Measurements from ENCODE around the gene ABCB4.

ABCB4 gene

GRCh38 chr7:87475359-87476178 is at the start of gene ABCB4:
Gene ABCB4, minus strand, starts transcription at chr7:87475680. Its CDS starts 215 bp downstream, at chr7:87475465.
- no peak for DNase-seq (ENCODE audit: low read depth, low spot score)

DNA sequence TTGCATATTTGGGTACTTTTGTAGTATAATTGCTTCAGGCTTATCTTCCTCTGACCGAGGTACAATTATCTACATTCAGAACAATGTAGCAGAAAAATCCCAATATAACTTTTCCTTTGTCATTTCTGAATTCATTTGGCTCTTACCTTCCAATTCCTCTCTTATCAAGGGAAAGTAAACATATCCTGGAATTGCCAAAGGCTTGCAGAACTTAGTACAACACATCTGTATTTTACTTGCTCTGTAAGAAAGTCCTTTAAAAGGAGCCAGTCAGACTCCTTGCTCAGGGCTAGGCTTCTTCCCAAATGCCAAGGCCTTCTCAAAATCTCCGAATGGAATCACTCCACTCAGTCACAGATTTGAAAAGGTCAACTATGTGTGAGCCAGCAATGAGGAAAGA is 43.3 kb upstream of the ABCB4 start:
- DNase-seq (ENCODE audit: low read depth, low spot score), result no peak

- DNase-seq (ENCODE audit: low read depth, low spot score), result no peak
Measured at GRCh38 chr7:87517891-87518290, 42.4 kb upstream of the ABCB4 start.

GRCh38 chr7:87517136-87517815 is 41.8 kb upstream of the ABCB4 start:
- no peak for DNase-seq (ENCODE audit: low read depth, low spot score)

GRCh38 chr7:87513735-87514335 is 38.4 kb upstream of the ABCB4 start:
- no peak for DNase-seq (ENCODE audit: low read depth, low spot score)

GRCh38 chr7:87512906-87513305 is 37.4 kb upstream of the ABCB4 start:
- DNase-seq (ENCODE audit: low read depth, low spot score), result no peak

GRCh38 chr7:87511510-87511909 is 36.0 kb upstream of the ABCB4 start:
- DNase-seq (ENCODE audit: low read depth, low spot score), result no peak

DNA sequence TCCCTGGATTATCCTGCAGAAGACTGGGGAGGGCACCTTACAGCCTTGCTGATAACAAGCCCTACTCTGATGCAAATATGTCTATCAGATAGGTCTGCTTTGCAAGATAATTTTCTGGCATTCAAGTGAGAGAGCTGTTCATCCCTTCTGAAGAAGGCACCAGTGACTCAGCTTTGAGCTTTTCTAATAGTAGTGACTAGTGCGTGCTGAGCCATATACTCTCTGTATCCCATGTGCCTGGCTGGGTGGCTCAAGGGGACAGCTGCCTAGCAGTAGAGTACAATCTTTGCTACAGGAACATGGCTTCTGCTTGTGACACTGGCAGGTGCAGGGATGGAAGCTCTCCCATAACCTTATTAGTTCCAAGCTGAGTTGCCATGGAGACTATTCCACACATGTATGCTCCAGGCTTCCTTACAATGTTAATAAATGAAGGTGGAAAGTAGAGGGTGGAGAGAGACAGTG is 35.0 kb upstream of the ABCB4 start:
- DNase-seq (ENCODE audit: low read depth, low spot score), result no peak

GRCh38 chr7:87507446-87507845 is 32.0 kb upstream of the ABCB4 start:
- DNase-seq (ENCODE audit: low read depth, low spot score), result no peak

- no peak for DNase-seq (ENCODE audit: low read depth, low spot score)
Measured at GRCh38 chr7:87506246-87507180, 31.0 kb upstream of the ABCB4 start.

DNA sequence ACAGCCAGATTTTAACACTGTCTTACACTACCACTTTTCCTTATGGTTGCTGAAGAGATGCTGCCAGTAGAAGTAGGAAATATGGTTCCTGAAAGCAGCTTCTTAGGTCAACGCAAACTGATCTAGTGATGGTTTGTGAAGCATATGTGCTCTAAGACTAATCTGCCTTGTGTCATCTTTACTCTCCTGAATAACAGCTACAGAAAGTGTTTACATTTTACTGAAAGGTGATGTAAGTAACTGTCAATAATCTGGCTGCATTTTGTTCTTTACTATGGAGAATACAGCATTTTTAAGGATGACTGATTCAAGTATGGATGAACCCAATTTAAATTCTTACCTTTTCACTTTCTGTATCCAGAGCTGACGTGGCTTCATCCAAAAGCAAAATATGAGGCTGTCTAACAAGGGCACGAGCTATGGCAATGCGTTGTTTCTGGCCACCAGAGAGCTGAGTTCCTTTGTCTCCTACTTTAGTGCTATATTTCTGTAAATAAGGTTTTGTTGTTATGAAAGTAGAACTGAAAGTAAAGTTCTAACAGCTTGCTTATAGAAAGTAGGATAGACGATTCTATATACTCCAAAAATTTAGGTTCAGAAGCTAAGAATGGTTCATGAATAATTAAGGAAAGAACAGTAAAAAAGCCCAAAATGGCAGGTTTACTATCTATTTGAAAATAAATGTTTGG is 30.2 kb upstream of the ABCB4 start:
- no peak for DNase-seq (ENCODE audit: low read depth, low spot score)

- no peak for DNase-seq (ENCODE audit: low read depth, low spot score)
Measured at GRCh38 chr7:87505122-87505521, 29.6 kb upstream of the ABCB4 start.

GRCh38 chr7:87499494-87499893 is 24.0 kb upstream of the ABCB4 start:
- DNase-seq (ENCODE audit: low read depth, low spot score), result no peak

DNA sequence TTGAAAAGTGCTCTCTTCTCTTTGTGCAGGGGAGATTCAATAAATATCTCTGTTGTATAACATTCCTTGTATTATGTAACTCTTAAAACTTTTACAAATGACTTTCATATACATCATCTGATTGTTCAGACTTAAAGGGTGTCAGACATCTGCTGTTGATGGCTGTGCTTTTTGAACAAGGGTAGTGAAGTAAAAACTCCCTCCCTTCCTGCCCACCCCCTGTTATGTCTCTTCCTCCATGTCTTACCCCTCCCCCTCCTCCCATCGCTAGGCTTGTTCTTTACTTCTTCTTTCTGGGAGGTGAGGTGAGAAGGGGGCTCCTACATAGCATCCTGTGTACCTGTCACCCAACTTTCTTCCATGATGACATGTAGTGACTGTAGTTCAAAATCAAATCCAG is 23.4 kb upstream of the ABCB4 start:
- DNase-seq (ENCODE audit: low read depth, low spot score), result no peak

DNA sequence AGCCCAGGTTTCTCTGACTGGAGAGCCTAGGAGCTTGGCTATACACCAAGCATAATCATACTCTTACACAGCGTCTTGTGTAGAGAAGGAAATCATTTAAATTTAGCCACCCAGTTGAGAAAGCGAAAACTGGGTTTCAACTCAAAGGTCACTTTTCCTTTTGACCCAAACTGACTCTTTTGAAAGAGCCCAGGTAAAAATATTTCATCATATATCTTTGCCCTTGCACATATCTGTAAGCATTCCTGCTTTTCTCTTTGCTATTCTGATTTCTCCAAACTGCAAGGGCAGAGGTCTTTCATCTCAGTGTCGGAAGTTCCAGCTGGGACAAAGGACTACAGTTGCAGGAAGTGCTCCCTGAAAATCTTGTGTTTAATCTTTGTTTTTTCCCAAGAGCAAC is 22.0 kb upstream of the ABCB4 start:
- no peak for DNase-seq (ENCODE audit: low read depth, low spot score)

- no peak for DNase-seq (ENCODE audit: low read depth, low spot score)
Measured at GRCh38 chr7:87495366-87495765, 19.9 kb upstream of the ABCB4 start.

DNA sequence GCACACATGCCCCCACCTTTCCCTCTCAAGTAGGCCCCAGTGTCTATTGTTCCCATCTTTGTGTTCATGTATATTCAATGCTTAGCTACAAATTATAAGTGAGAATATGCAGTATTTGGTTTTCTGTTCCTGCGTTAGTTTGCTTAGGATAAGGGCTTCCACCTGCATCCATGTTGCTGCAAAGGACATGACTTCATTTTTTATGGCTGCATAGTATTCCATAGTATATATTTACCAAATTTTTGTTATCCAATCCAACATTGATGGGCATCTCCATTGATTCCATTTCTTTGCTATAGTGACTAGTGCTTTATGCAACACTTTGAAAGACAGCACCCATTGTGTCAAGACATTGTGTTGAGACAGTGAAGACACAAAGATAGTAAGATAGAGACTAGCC is 19.0 kb upstream of the ABCB4 start:
- DNase-seq (ENCODE audit: low read depth, low spot score), result no peak

- no peak for DNase-seq (ENCODE audit: low read depth, low spot score)
Measured at GRCh38 chr7:87483131-87483530, 7.7 kb upstream of the ABCB4 start.

DNA sequence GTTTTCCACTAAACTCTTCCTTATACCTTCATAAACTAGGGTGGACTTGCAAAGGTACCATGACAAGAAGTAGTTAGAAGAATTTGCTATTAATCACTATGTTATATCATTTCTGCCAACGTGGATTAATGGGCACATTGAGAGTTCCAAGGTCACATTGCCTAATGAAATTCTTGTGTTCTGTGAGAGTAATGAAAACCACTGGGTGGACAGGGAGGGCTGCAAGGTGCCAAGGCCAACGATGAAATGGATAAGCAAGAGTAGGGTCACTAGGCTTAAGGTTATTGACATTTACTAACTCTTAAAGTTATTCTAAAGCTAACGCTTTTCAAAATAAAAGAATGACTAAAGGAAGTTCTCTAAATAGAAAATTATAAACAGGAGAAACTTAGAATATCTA is 6.6 kb upstream of the ABCB4 start:
- DNase-seq (ENCODE audit: low read depth, low spot score), result no peak

DNA sequence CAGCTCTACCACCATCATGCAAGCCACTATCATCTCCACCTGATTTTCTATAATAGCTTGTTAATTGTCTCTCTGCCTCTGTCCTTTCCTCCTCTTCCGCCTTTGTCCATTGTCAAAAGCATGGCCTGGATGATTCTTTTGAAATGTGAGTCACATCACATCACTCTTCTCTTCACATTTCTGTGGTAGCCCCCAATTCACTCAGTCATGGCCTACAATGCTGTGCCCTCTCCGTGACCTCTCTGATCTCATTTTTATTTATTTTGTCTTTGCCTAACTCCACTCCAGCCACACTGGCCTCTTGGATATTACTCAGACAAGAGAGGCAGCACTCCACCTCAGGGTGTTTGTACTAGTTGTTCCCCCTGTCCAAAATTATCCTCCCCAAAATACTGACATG is 4.9 kb upstream of the ABCB4 start:
- DNase-seq (ENCODE audit: low read depth, low spot score), result no peak

DNA sequence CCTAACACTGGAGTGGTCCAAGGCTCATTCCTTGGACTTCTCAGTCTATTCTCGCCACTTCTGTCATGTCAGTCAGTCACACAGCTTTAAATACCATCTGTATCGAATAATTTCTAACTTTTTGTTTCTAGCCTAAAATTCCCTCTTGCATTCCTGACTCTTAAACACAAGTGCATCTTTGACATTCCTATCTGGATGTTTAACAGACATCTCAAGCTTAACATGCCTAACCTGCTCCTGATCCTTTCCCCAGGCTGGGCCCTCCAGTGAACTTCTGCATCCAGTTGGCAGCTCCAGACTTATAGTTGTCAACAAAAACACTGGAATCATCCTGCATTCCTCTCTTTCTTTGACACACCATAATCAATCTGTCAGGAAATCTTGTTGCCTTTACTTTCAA is 4.5 kb upstream of the ABCB4 start:
- no peak for DNase-seq (ENCODE audit: low read depth, low spot score)

Measured in activated CD4-positive, CD25-positive, alpha-beta regulatory T cell treated with anti-CD3 and anti-CD28 coated beads, Interleukin-2, amount 50 U/mL, for 16 hours (primary cell).